Hepatocyte (in vitro differentiated cells): ENCODE results near the gene LMX1B. TPM values are rescaled to one million over a fixed set of nuclear protein-coding genes. Genes with fewer than 3 reads are reported as not detected.
A peak's percentile ranks its signal among the peaks of the same experiment; 100 is the strongest.

Experiments used
- DNase-seq: peaks from one replicate; pipeline ENCODE4 v3.0.0-alpha.2; 2016; ENCODE audit warnings: low spot score
- H2AFZ ChIP-seq: fragments of 200-600 bp; sonication (generic); 2 replicates; pipeline ENCODE4 v1.6.0; 2016; ENCODE audit warnings: antibody characterized with exemption, mild to moderate bottlenecking
- H3K27ac ChIP-seq: fragments of 200-600 bp; sonication (generic); 2 replicates; pipeline ENCODE4 v1.5.1; 2016; ENCODE audit warnings: mild to moderate bottlenecking
- H3K27me3 ChIP-seq: fragments of 200-600 bp; sonication (generic); 2 replicates; pipeline ENCODE4 v1.6.1; 2016
- H3K36me3 ChIP-seq: fragments of 200-600 bp; sonication (generic); replicated peaks from 2 replicates; pipeline ENCODE4 v1.5.1; 2016; ENCODE audit warnings: low read depth; ENCODE audit not compliant: insufficient read depth
- H3K4me1 ChIP-seq: fragments of 200-600 bp; sonication (generic); 2 replicates; pipeline ENCODE4 v1.5.1; 2016; ENCODE audit warnings: mild to moderate bottlenecking, moderate library complexity; ENCODE audit not compliant: insufficient read depth
- H3K4me2 ChIP-seq: fragments of 200-600 bp; sonication (generic); 2 replicates; pipeline ENCODE4 v1.6.0; 2016
- H3K4me3 ChIP-seq: fragments of 200-600 bp; sonication (generic); 2 replicates; pipeline ENCODE4 v1.5.1; 2016; ENCODE audit warnings: mild to moderate bottlenecking
- H3K79me2 ChIP-seq: fragments of 200-600 bp; sonication (generic); 2 replicates; pipeline ENCODE4 v1.6.0; 2017; ENCODE audit warnings: mild to moderate bottlenecking
- H3K9me2 ChIP-seq: fragments of 200-600 bp; sonication (generic); replicated peaks from 2 replicates; pipeline ENCODE4 v1.6.0; 2017; ENCODE audit warnings: mild to moderate bottlenecking; ENCODE audit not compliant: insufficient read depth
- H3K9me3 ChIP-seq: fragments of 200-600 bp; sonication (generic); 2 replicates; pipeline ENCODE4 v1.5.1; 2016; ENCODE audit warnings: low read depth, mild to moderate bottlenecking
- H4K20me1 ChIP-seq: fragments of 200-600 bp; sonication (generic); 2 replicates; pipeline ENCODE4 v1.6.0; 2016; ENCODE audit warnings: mild to moderate bottlenecking; ENCODE audit not compliant: insufficient read depth, poor library complexity, severe bottlenecking
- EZH2 ChIP-seq: fragments of 200-600 bp; sonication (generic); IDR thresholded peaks from 2 replicates; pipeline ENCODE4 v1.6.1; 2016; ENCODE audit warnings: antibody characterized with exemption, mild to moderate bottlenecking, borderline replicate concordance
- EZH2phosphoT487 ChIP-seq: fragments of 200-600 bp; sonication (generic); IDR thresholded peaks from one replicate; pipeline ENCODE4 v1.6.1; 2018; ENCODE audit warnings: antibody characterized with exemption, mild to moderate bottlenecking, low read depth, moderate library complexity; ENCODE audit not compliant: unreplicated experiment, severe bottlenecking
- whole genome bisulfite sequencing: methylation state at CpG from one replicate; pipeline ENCODE4 v1.1.6; 2016; ENCODE audit warnings: low lambda C conversion rate; ENCODE audit errors: missing lambda C conversion rate; 5-methylcytosine and 5-hydroxymethylcytosine counted together
- polyA plus RNA-seq: library from polyadenylated mRNA; unstranded; fragments of >200 nt; fragmentation: Nextera tagmentation; extraction: Ambion mirVana; gene quantifications from 2 replicates; pipeline ENCODE4 v1.2.1, GENCODE V29; 2016
- total RNA-seq: library from RNA; depleted of rRNA; stranded (reverse); fragments of >200 nt; gene quantifications from 2 replicates; pipeline ENCODE4 v1.2.3, GENCODE V29; 2014
- TF ChIP-seq, protein P1 (sequence below): fragments of 200-600 bp; sonication (generic); IDR thresholded peaks from 2 replicates; pipeline ENCODE4 v1.5.1; 2016; ENCODE audit warnings: antibody characterized with exemption, mild to moderate bottlenecking; ENCODE audit not compliant: poor library complexity

Gene LMX1B
- total and polyA plus RNA-seq, 2 experiments from 2014 or later, result 0.16 TPM; not detected in 1

DNA sequence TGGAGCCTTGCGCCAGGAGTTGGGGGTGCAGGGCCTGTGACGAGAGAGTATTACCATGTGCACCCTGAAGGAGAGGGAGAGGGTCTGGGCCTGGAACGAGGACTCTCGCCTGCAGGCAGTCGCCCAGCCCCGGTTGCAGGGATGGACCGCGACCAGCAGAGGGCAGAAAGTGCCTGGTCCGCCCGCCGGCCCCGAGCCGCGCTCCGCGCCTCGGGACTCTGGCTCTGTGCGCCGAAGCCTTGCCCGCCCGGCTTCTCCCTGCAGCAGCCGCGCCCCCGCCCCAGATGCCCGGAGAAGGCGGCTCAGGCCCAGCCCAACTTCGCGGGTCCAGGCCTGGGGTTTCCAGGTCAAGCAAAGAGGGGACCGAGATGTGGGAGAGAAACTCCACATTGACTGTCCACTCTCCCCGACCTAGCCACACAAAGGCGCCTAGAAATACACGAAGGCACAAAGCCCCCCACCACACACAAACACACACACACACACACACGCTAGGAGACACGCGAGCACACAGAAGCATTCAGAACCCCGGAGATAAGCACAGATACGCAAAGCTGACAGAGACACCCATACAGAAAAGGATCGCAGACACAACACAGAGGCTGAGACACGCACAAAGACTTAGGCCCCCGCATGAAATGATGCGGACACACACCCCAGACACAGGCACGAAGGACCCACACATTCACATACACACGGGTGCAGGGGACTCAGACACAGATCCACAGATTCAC lies 2.0 kb upstream of the LMX1B start:
- TF ChIP-seq, protein P1, sequence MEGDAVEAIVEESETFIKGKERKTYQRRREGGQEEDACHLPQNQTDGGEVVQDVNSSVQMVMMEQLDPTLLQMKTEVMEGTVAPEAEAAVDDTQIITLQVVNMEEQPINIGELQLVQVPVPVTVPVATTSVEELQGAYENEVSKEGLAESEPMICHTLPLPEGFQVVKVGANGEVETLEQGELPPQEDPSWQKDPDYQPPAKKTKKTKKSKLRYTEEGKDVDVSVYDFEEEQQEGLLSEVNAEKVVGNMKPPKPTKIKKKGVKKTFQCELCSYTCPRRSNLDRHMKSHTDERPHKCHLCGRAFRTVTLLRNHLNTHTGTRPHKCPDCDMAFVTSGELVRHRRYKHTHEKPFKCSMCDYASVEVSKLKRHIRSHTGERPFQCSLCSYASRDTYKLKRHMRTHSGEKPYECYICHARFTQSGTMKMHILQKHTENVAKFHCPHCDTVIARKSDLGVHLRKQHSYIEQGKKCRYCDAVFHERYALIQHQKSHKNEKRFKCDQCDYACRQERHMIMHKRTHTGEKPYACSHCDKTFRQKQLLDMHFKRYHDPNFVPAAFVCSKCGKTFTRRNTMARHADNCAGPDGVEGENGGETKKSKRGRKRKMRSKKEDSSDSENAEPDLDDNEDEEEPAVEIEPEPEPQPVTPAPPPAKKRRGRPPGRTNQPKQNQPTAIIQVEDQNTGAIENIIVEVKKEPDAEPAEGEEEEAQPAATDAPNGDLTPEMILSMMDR, result peak; percentile 78
- TF ChIP-seq EZH2phosphoT487, result no peak
- TF ChIP-seq EZH2, result peak; percentile 85
- Histone ChIP-seq H3K9me2 (no peaks in the 10 kb centered on the region), H4K20me1 (no peaks in the 10 kb centered on the region), H3K4me1 (peaks cover 21% of the 10 kb centered on the region), H3K4me2 (peak overlapping the region; percentile 73), H3K27me3 (peaks cover 86% of the 10 kb centered on the region), H2AFZ (no peak overlapping the region), H3K79me2 (no peaks in the 10 kb centered on the region), H3K9me3 (no peaks in the 10 kb centered on the region), H3K27ac (no peak overlapping the region), H3K4me3 (no peak overlapping the region), H3K36me3 (no peaks in the 10 kb centered on the region)
- WGBS, result 3% methylated on average over 26 of the region's 43 CpGs
- DNase-seq, result peak; percentile 89

- Histone ChIP-seq H3K27me3 (peaks cover 86% of the 10 kb centered on the region), H3K4me3 (no peak overlapping the region), H3K9me3 (no peaks in the 10 kb centered on the region), H2AFZ (no peak overlapping the region), H3K79me2 (no peaks in the 10 kb centered on the region), H3K27ac (no peak overlapping the region), H3K36me3 (no peaks in the 10 kb centered on the region), H3K4me1 (peaks cover 21% of the 10 kb centered on the region), H4K20me1 (no peaks in the 10 kb centered on the region), H3K9me2 (no peaks in the 10 kb centered on the region), H3K4me2 (peak overlapping the region; percentile 73)
- DNase-seq, result no peak
- 2% methylated on average over 33 of the region's 54 CpGs for WGBS
- TF ChIP-seq, protein P1, result no peak
- TF ChIP-seq EZH2phosphoT487, result peak; percentile 43
- TF ChIP-seq EZH2, result peak; percentile 30
These were observed 1.4 kb upstream of the LMX1B start for GRCh38 chr9:126612326-126612812.

DNA sequence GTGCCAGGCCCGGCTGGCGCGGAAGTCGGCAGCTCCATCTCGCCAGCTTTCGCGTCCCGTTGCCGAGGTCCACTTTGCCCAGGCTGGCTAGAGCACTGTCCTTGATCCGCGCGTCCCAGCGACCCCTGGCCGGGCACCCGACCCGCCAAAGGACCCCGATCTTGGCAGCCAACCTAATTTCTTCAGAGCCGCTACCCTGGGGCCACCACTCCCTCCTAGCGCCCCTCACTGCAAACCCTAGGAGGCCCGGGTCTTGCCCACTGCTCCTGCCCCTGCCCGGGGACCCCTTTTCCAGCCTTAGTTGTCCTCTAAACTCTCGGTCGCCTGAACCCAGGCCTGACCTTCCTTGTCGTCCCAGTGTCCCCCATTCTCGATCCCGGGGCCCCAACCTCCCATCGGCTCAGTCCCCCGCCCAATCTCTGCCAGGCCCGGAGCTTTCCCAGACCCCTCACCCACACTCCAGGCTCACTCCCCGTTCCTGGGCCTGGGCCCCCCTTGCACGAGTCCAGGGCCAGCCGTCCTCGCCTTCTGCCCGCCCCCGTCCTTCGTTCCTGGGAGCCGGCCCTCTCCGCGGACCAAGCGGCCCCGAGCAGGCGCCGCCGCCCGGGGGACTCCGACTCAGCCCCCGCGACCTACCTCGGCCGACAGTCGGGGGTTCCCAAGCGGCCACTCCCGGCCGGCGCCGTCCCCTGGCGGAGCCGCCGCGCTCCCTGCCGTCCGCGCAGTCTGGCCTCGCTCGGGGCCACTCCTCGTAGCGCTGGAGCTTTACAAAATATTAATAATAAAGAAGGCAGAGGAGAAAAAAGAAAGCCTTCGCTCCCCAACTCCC lies 701 bp upstream of the LMX1B start:
- Histone ChIP-seq H3K9me3 (no peaks in the 10 kb centered on the region), H3K27me3 (peaks cover 89% of the 10 kb centered on the region), H3K79me2 (no peaks in the 10 kb centered on the region), H4K20me1 (no peaks in the 10 kb centered on the region), H3K36me3 (no peaks in the 10 kb centered on the region), H3K27ac (no peak overlapping the region), H2AFZ (peak overlapping the region; percentile 66), H3K9me2 (no peaks in the 10 kb centered on the region), H3K4me1 (peaks cover 21% of the 10 kb centered on the region), H3K4me3 (no peak overlapping the region), H3K4me2 (peak overlapping the region; percentile 73)
- WGBS, result 1% methylated on average over 51 of the region's 68 CpGs
- TF ChIP-seq EZH2phosphoT487, result peak; percentile 64
- TF ChIP-seq EZH2, result peak; percentile 99
- TF ChIP-seq, protein P1, result no peak
- DNase-seq, result no peak
